PC-3 (cell line): ENCODE results near the gene GNAS.

Experiments
- EZH2 ChIP-seq: fragments of 300-600 bp; sonication (generic); IDR thresholded peaks from one replicate; pipeline ENCODE4 v1.6.1; 2017; ENCODE audit warnings: antibody characterized with exemption, mild to moderate bottlenecking, low read length; ENCODE audit not compliant: unreplicated experiment
- TF ChIP-seq, protein P1 (sequence below): fragments of 300-600 bp; sonication (generic); conservative IDR thresholded peaks from 2 replicates; pipeline ENCODE4 v1.5.1; 2017; ENCODE audit warnings: antibody characterized with exemption, low read depth, mild to moderate bottlenecking, low read length

DNA sequence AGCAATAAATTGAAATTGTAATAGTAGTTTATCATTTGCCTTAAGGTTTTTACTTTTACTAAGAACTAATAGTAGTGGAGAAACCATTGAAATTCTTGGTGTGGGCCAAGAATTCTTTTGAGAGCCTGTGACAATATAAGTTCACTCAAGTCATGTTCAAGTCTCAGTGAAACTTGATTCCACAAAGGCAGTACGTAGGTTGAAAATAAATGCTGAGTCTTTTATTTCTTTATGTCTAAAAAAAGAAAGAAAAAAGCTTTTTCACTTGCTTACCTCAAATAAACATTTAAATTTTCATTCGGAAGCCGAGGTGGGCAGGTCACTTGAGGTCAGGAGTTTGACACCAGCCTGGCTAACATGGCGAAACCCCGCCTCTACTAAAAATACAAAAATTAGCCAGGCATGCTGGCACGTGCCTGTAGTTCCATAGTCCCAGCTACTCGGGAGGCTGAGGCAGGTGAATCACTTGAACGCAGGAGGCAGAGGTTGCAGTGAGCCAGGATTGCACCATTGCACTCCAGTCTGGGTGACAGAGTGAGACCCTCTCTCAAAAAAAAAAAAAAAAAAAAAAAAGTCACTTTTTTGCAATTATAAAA is 70.7 kb downstream of the GNAS start:
- TF ChIP-seq, protein P1, sequence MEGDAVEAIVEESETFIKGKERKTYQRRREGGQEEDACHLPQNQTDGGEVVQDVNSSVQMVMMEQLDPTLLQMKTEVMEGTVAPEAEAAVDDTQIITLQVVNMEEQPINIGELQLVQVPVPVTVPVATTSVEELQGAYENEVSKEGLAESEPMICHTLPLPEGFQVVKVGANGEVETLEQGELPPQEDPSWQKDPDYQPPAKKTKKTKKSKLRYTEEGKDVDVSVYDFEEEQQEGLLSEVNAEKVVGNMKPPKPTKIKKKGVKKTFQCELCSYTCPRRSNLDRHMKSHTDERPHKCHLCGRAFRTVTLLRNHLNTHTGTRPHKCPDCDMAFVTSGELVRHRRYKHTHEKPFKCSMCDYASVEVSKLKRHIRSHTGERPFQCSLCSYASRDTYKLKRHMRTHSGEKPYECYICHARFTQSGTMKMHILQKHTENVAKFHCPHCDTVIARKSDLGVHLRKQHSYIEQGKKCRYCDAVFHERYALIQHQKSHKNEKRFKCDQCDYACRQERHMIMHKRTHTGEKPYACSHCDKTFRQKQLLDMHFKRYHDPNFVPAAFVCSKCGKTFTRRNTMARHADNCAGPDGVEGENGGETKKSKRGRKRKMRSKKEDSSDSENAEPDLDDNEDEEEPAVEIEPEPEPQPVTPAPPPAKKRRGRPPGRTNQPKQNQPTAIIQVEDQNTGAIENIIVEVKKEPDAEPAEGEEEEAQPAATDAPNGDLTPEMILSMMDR: no peak
- no peak for TF ChIP-seq EZH2
